ENCODE results near the gene NEUROD4.

GRCh38 chr12:55036326-55037115 is 16.7 kb downstream of the NEUROD4 start:
- TF ChIP-seq POLR2AphosphoS5 (IDR thresholded peaks at IDR 0.05; ENCODE audit: low read depth, low read length) (no peak), SPI1 (IDR thresholded peaks at IDR 0.05; ENCODE audit: low read depth, low read length) (no peak), TAF1 (IDR thresholded peaks at IDR 0.05; ENCODE audit: low read depth, low read length) (no peak)
